Right lobe of liver (tissue), 6 donors: ENCODE data around the gene ARGLU1. TPM values are rescaled to one million over a fixed set of nuclear protein-coding genes. Genes with fewer than 3 reads are reported as not detected.
A peak's percentile ranks its signal among the peaks of the same experiment; 100 is the strongest.

Experiments
- ATAC-seq, 4 donors: fragments of 200-7000 bp; cut with Tn5 transposase; one replicate each; pipeline ENCODE4 v1.9.1; 2020; ENCODE audit warnings: mild to moderate bottlenecking in 4 of 4, moderate library complexity in 4 of 4
- DNase-seq, 3 donors: peaks; one replicate each; pipeline ENCODE4 v3.0.0-alpha.2; 2020
- H3K27ac ChIP-seq, 3 donors: fragments of 200-600 bp; one replicate each; pipeline ENCODE4 v1.8.0; 2022
- H3K27me3 ChIP-seq, 2 donors: fragments of 200-600 bp; one replicate each; pipeline ENCODE4 v1.8.0; 2022
- H3K36me3 ChIP-seq, 4 donors: fragments of 200-600 bp; sonication (generic) in 1 of 4; one replicate each; pipeline versions ENCODE4 v1.5.1 to v1.8.0; 2017 to 2022; ENCODE audit warnings: control low read depth in 1 of 4
- H3K4me1 ChIP-seq, 4 donors: fragments of 200-600 bp; sonication (generic) in 1 of 4; one replicate each; pipeline versions ENCODE4 v1.5.1 to v1.8.0; 2017 to 2022; ENCODE audit warnings: control low read depth in 1 of 4
- H3K4me3 ChIP-seq, 3 donors: fragments of 200-600 bp; one replicate each; pipeline ENCODE4 v1.8.0; 2022
- H3K9me3 ChIP-seq, 4 donors: fragments of 200-600 bp; sonication (generic) in 1 of 4; one replicate each; pipeline versions ENCODE4 v1.5.1 to v1.8.0; 2017 to 2022; ENCODE audit warnings: control low read depth in 1 of 4
- POLR2A ChIP-seq: fragments of 450-650 bp; IDR thresholded peaks from one replicate; pipeline ENCODE4 v1.6.1; 2017; ENCODE audit warnings: antibody characterized with exemption, mild to moderate bottlenecking
- WGBS: methylation state at CpG from one replicate; pipeline ENCODE4 v1.1.6; 2018; ENCODE audit warnings: low coverage, low lambda C conversion rate; ENCODE audit not compliant: insufficient coverage; ENCODE audit errors: missing lambda C conversion rate; 5-methylcytosine and 5-hydroxymethylcytosine counted together
- intact Hi-C, 2 donors: fragments of 100-400 bp; cut with DNase I; formaldehyde crosslinking; loops; one replicate each; pipeline versions ENCODE4 v1.11.2 to v1.14.1; 2022
- total RNA-seq, 6 experiments: library from RNA; depleted of rRNA in 2 of 6; stranded (reverse); fragments of >200 nt in 2 of 6; fragmentation: NEBNext Ultra II Directional in 3 of 6; extraction: Animal tissue kit (Norgen Biotek cat#: 25700) in 3 of 6; gene quantifications; one replicate each; pipeline versions ENCODE4 v1.1.0 to v1.2.4, GENCODE V29; 2016 to 2023
- TF ChIP-seq, protein P1 (sequence below), 4 donors: fragments of 200-600 bp in 3 of 4; fragments of 450-650 bp in 1 of 4; IDR thresholded peaks; one replicate each; pipeline versions ENCODE4 v1.5.1 to v1.8.0; 2016 to 2022; ENCODE audit warnings: antibody characterized with exemption in 4 of 4, mild to moderate bottlenecking in 2 of 4
- donor health status: DM: no; HTN: yes; CAD: no.
- donor health status: DM: no; HTN: no; CAD: no.
- donor health status: DM: no; HTN: no; CAD: no.
- donor health status: DM: no; HTN: yes; CAD: no.
- donor health status: DM: no; HTN: yes; CAD: no.

The ARGLU1 gene
- total RNA-seq, 6 experiments from 2014 or later: 19.9 to 35.6 (median 32.0) TPM

DNA sequence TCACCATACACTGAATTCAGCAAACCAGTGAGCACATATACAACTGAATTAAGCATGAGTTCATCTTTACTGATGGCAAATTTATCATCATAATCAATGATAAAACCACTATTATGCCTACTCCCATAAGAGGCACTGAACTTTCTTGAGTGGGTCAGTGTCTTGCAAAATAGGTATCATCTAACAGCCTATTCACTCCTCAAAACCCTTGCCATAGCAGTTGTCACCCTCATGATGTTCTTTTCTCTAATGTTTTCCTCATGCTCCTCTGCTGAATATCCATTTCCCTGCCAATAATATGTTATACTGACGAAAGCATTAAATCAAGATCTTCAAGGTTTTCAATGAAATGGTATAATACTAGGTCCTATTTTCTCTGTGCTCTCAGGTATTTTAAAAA is 5.6 kb downstream of the ARGLU1 start:
- ATAC-seq (no peak), DNase-seq (no peak)
- Histone ChIP-seq H3K27ac (no peak overlapping the region), H3K4me1 (peaks cover 0 to 34% (median 10%) of the 10 kb centered on the region in 4 donors), H3K36me3 (peaks cover 0 to 21% (median 11%) of the 10 kb centered on the region in 4 donors), H3K4me3 (no peak overlapping the region), H3K9me3 (no peaks in the 10 kb centered on the region), H3K27me3 (no peaks in the 10 kb centered on the region)
- intact Hi-C loops: no loop called here
- WGBS: 90% methylated on average over 1 of the region's 1 CpG
- no peak for TF ChIP-seq POLR2A
- TF ChIP-seq, protein P1, sequence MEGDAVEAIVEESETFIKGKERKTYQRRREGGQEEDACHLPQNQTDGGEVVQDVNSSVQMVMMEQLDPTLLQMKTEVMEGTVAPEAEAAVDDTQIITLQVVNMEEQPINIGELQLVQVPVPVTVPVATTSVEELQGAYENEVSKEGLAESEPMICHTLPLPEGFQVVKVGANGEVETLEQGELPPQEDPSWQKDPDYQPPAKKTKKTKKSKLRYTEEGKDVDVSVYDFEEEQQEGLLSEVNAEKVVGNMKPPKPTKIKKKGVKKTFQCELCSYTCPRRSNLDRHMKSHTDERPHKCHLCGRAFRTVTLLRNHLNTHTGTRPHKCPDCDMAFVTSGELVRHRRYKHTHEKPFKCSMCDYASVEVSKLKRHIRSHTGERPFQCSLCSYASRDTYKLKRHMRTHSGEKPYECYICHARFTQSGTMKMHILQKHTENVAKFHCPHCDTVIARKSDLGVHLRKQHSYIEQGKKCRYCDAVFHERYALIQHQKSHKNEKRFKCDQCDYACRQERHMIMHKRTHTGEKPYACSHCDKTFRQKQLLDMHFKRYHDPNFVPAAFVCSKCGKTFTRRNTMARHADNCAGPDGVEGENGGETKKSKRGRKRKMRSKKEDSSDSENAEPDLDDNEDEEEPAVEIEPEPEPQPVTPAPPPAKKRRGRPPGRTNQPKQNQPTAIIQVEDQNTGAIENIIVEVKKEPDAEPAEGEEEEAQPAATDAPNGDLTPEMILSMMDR (IDR thresholded peaks at IDR 0.05): no peak

DNA sequence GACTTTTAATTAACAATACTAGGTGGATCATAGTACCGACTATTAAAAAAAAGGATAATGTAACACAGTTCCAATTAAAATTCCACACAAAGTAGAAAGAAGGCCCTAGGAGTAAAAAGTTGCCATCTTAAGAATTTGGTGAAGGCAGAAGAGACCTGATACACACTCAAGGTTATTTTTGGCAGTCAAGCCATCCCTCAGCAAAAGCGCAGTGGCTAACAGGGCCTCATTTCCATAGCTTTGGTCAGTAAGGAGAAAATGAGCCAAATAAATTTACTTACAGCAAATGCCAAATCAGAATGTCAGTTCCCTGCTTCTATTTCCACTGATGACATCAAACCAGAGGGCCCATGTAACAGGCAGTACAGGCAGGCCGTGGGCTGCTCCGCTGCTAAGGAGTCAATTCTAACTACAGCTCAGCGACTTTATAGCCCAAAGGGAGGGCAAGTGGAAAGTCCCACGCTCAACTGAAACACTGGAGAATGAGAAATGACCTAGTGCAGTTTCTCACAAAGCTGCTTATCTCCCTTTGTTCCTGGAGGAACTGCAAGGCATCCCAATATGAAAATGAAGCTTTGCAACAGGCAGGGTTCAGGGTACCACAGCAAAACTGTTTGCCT is 6.3 kb downstream of the ARGLU1 start:
- ATAC-seq: peak; percentile 35 to 67 (median 53)
- no peak for DNase-seq
- WGBS: 69% methylated on average over 2 of the region's 6 CpGs
- Histone ChIP-seq H3K9me3 (no peaks in the 10 kb centered on the region), H3K27me3 (no peaks in the 10 kb centered on the region), H3K4me1 (peaks cover 0 to 33% (median 10%) of the 10 kb centered on the region in 4 donors), H3K4me3 (no peak overlapping the region), H3K27ac (no peak overlapping the region), H3K36me3 (peaks cover 0 to 27% (median 14%) of the 10 kb centered on the region in 4 donors)
- intact Hi-C loops: no loop called here
- TF ChIP-seq, protein P1 (IDR thresholded peaks at IDR 0.05): no peak
- TF ChIP-seq POLR2A: no peak

DNA sequence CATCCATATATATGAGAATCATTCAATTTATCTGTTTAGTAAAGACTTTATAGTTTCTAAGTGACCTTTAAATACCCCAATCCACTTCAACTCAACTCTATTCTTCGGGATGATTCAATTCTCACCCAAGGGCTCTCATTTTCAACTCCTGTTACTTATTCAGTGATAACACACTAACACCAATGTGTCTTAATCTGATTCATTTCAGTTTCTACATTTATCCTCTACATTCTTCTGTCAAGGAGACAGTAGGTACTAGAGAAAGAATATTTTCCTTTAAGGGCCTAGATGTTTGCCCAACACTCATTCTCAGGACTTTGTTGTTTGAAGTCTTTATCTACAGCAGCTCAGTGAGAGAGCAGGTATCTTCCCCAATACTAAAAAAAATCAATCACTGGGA is 7.1 kb downstream of the ARGLU1 start:
- Histone ChIP-seq H3K9me3 (no peaks in the 10 kb centered on the region), H3K27ac (no peak overlapping the region), H3K36me3 (peaks cover 0 to 36% (median 16%) of the 10 kb centered on the region in 4 donors), H3K4me3 (no peak overlapping the region), H3K27me3 (no peaks in the 10 kb centered on the region), H3K4me1 (peaks cover 0 to 25% (median 7%) of the 10 kb centered on the region in 4 donors)
- WGBS: 63% methylated on average over 1 of the region's 1 CpG
- intact Hi-C loops: no loop called here
- TF ChIP-seq, protein P1 (IDR thresholded peaks at IDR 0.05): no peak
- ATAC-seq: no peak
- DNase-seq: no peak

DNA sequence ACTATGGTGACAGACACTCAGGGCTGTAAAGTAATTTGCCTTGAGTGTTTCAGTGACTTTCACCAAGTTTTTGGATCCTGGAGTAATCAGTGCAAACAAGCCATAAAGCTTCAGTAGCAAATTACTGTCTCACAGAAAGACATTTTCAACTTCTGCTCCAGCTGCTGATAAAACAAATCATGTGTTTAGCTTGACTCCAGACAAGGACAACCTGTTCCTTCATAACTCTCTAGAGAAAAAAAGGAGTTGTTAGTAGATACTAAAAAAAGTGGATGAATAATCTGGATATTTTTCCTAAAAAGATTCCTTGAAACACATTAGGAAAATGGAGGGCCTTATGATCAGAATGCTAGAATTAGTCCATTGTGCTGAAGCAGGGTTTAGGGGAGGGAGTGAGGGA is 9.4 kb downstream of the ARGLU1 start:
- intact Hi-C loops: no loop called here
- ATAC-seq (no peak), DNase-seq (no peak)
- Histone ChIP-seq H3K9me3 (no peaks in the 10 kb centered on the region), H3K4me3 (no peak overlapping the region), H3K27me3 (no peaks in the 10 kb centered on the region), H3K4me1 (peaks cover 0 to 9% (median 3%) of the 10 kb centered on the region in 4 donors), H3K36me3 (peaks cover 0 to 56% (median 21%) of the 10 kb centered on the region in 4 donors), H3K27ac (no peak overlapping the region)
- TF ChIP-seq POLR2A: no peak
- TF ChIP-seq, protein P1 (IDR thresholded peaks at IDR 0.05): no peak
